Measurements from ENCODE around the gene TPSD1. TPM values are rescaled to one million over a fixed set of nuclear protein-coding genes. Genes with fewer than 3 reads are reported as not detected.

TPSD1 gene
- total RNA-seq, 1 experiment from 2014 or later, result not detected

DNA sequence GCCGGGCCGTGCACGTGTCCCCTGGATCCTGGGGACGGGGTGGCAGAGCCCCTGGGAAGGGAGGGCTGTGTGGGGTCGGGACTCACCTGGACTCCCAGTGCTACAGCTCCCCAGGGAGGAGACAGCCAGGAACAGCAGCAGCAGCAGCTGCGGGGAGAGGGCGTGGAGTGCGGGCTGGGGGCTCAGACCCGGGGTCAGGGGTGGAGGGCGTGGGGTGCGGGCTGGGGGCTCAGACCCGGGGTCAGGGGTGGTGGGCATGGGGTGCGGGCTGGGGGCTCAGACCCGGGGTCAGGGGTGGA, 20.7 kb downstream of the TPSD1 start:
- DNase-seq, result no peak
- H2BK5ac ChIP-seq (ENCODE audit: insufficient read length, low read length), result no peak overlapping the region
- H3K9me3 ChIP-seq (ENCODE audit: control insufficient read depth, low read depth, low read length), result no peaks in the 10 kb centered on the region
- no peak overlapping the region for H3K4me2 ChIP-seq (ENCODE audit: insufficient read depth, insufficient read length, low read length)
- H3K27me3 Mint-ChIP-seq (ENCODE audit: low read depth), result peaks cover 37% of the 10 kb centered on the region
- no peak overlapping the region for H4K5ac ChIP-seq (ENCODE audit: insufficient read length, low read depth, low read length)
- no peak overlapping the region for H3T11ph ChIP-seq (ENCODE audit: low read length)
- H3K79me2 ChIP-seq (ENCODE audit: insufficient read depth, low read length), result no peaks in the 10 kb centered on the region
- H2BK120ac ChIP-seq (ENCODE audit: low read depth, low read length, poor library complexity, severe bottlenecking), result no peak overlapping the region
- H4K20me1 ChIP-seq (ENCODE audit: control insufficient read depth, insufficient read depth, insufficient read length), result no peaks in the 10 kb centered on the region
- H3K23ac ChIP-seq (ENCODE audit: insufficient read length, low read depth, low read length), result no peak overlapping the region
- H3K27ac Mint-ChIP-seq, result no peak overlapping the region
- no peak overlapping the region for H2BK12ac ChIP-seq (ENCODE audit: insufficient read length, low read depth, low read length)
- H2BK15ac ChIP-seq (ENCODE audit: low read depth, low read length), result no peak overlapping the region
- no peaks in the 10 kb centered on the region for H3K23me2 ChIP-seq (ENCODE audit: insufficient read length, low read depth, low read length, poor library complexity, severe bottlenecking)
- H4K91ac ChIP-seq (ENCODE audit: insufficient read length, low read depth, low read length), result no peak overlapping the region
- no peaks in the 10 kb centered on the region for H3K9me3 Mint-ChIP-seq
- no peaks in the 10 kb centered on the region; the same call in 1 of the 2 replicates for H3K4me1 ChIP-seq (ENCODE audit: insufficient read depth, low read length)
- no peak overlapping the region for H3K4ac ChIP-seq (ENCODE audit: low read depth, low read length)
- peaks cover 0 to 4% (median 0%) of the 10 kb centered on the region in 3 experiments; a peak in 2 of 7 replicates for H3K36me3 Mint-ChIP-seq (ENCODE audit: insufficient read depth in 1 of 3, low read depth in 3 of 3)
- no peak overlapping the region for H4K8ac ChIP-seq (replicated peaks; ENCODE audit: insufficient read length, low read depth, low read length)
- H3K14ac ChIP-seq (ENCODE audit: insufficient read depth, low read length), result no peak overlapping the region
- TF ChIP-seq, protein P1, sequence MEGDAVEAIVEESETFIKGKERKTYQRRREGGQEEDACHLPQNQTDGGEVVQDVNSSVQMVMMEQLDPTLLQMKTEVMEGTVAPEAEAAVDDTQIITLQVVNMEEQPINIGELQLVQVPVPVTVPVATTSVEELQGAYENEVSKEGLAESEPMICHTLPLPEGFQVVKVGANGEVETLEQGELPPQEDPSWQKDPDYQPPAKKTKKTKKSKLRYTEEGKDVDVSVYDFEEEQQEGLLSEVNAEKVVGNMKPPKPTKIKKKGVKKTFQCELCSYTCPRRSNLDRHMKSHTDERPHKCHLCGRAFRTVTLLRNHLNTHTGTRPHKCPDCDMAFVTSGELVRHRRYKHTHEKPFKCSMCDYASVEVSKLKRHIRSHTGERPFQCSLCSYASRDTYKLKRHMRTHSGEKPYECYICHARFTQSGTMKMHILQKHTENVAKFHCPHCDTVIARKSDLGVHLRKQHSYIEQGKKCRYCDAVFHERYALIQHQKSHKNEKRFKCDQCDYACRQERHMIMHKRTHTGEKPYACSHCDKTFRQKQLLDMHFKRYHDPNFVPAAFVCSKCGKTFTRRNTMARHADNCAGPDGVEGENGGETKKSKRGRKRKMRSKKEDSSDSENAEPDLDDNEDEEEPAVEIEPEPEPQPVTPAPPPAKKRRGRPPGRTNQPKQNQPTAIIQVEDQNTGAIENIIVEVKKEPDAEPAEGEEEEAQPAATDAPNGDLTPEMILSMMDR (conservative IDR thresholded peaks at IDR 0.05), result no peak
- no peaks in the 10 kb centered on the region for H3K79me1 ChIP-seq (ENCODE audit: insufficient read depth, low read depth, low read length, poor library complexity, severe bottlenecking)
- H2BK20ac ChIP-seq (ENCODE audit: low read depth, low read length, poor library complexity, severe bottlenecking), result no peak overlapping the region
- no peak overlapping the region for H3K27ac ChIP-seq (ENCODE audit: insufficient read length, low read depth, low read length)
- H3K56ac ChIP-seq (ENCODE audit: insufficient read length, low read depth, low read length), result no peak overlapping the region
- H2AFZ ChIP-seq (ENCODE audit: low read length), result no peak overlapping the region
- no peaks in the 10 kb centered on the region for H3K27me3 ChIP-seq (ENCODE audit: insufficient read depth, low read length)
- no peak overlapping the region for H2AK5ac ChIP-seq (ENCODE audit: insufficient read length, low read length)
- peaks cover 5 to 12% of the 10 kb centered on the region in 2 experiments; a peak in 3 of 4 replicates for H3K4me1 Mint-ChIP-seq
- no peak overlapping the region for H3K9ac ChIP-seq (ENCODE audit: extremely low read depth, insufficient read length, low read length)
- no CpG with 5 or more reads among the region's 14 CpGs for WGBS (ENCODE audit: extremely low coverage, insufficient read length, low lambda C conversion rate)
- no peak overlapping the region for H3K4me3 Mint-ChIP-seq
- no peak overlapping the region for H3K18ac ChIP-seq (ENCODE audit: insufficient read length, low read depth, low read length)
